Measurements from ENCODE around the gene GLYATL3. TPM values are rescaled to one million over a fixed set of nuclear protein-coding genes. Genes with fewer than 3 reads are reported as not detected.

The GLYATL3 gene
- total RNA-seq, 2 experiments from 2014 or later: not detected

DNA sequence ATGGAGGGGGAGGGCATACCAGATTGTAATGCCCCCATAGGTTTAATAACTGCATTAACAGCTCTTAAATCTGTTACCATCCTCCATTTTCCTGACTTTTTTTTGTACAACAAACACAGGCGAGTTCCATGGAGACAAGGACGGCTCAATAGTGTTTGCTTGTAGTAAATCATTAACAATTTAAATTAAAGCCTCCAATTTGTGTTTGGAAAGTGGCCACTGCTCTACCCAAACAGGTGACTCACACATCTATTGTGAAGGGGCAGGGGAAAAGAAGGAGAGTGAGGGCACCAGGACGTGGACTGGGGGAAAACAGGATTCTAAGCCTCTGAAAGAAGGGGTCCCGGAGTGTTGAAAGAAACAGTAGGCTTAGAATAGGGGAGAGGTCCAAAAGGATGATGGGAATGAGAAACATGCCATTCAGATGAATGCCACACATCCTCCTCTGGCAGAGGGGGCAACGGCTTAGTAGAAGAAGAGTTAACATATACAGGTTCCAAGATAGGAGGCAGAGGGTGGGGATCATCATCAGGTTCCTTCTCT is 6.9 kb downstream of the GLYATL3 start:
- no peaks in the 10 kb centered on the region for H4K20me1 ChIP-seq (ENCODE audit: insufficient read depth, low read length)
- POLR2A ChIA-PET: no interaction called here
- no peaks in the 10 kb centered on the region for H3K9me3 ChIP-seq (ENCODE audit: low read length)
- intact Hi-C loops (cut with micrococcal nuclease; ENCODE audit: unreplicated experiment): no loop called here
- no peak overlapping the region for H3K4me3 ChIP-seq (ENCODE audit: low read depth, low read length, poor library complexity, severe bottlenecking)
- CTCF ChIA-PET (ENCODE audit: unreplicated experiment): no interaction called here
- H3K27ac ChIP-seq (ENCODE audit: low read depth, low read length, poor library complexity, severe bottlenecking): no peak overlapping the region
- H3K4me2 ChIP-seq (ENCODE audit: low read length): no peak overlapping the region
- no TSS peak for BruUV-seq (replicated peaks)
- no peak overlapping the region for H2AFZ ChIP-seq (ENCODE audit: low read length)
- H3K36me3 ChIP-seq (ENCODE audit: insufficient read depth, low read length): no peaks in the 10 kb centered on the region
- DNase-seq (ENCODE audit: low spot score): no peak
- no peaks in the 10 kb centered on the region for H3K9me2 ChIP-seq (ENCODE audit: insufficient read depth, low read length)
- H3K79me2 ChIP-seq (ENCODE audit: insufficient read depth, low read depth, low read length): no peaks in the 10 kb centered on the region
- TF ChIP-seq EZH2phosphoT487 (IDR thresholded peaks at IDR 0.05; ENCODE audit: borderline replicate concordance, low read depth, low read length): no peak
- TF ChIP-seq, protein P1, sequence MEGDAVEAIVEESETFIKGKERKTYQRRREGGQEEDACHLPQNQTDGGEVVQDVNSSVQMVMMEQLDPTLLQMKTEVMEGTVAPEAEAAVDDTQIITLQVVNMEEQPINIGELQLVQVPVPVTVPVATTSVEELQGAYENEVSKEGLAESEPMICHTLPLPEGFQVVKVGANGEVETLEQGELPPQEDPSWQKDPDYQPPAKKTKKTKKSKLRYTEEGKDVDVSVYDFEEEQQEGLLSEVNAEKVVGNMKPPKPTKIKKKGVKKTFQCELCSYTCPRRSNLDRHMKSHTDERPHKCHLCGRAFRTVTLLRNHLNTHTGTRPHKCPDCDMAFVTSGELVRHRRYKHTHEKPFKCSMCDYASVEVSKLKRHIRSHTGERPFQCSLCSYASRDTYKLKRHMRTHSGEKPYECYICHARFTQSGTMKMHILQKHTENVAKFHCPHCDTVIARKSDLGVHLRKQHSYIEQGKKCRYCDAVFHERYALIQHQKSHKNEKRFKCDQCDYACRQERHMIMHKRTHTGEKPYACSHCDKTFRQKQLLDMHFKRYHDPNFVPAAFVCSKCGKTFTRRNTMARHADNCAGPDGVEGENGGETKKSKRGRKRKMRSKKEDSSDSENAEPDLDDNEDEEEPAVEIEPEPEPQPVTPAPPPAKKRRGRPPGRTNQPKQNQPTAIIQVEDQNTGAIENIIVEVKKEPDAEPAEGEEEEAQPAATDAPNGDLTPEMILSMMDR (conservative IDR thresholded peaks at IDR 0.05; ENCODE audit: low read length): no peak
- H3K4me1 ChIP-seq (ENCODE audit: insufficient read depth, low read length, poor library complexity, severe bottlenecking): no peaks in the 10 kb centered on the region

DNA sequence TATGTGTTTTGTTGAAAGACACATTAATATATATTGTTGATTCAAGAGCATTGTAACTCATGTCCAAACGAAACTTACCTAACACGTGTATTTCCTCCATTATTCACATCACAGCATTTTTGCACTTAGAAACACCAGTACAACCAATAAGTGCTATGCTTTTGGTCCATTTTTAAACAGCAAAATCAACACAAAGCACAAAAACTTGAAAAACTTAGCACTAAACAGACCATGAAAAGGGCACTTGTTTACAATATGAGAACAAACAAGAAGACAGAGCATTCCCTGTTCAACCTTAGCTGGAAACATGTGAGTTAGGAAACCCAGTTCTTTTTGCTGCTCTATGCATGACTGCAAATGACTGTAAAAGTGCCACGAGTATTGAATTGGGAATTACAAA is 9.6 kb downstream of the GLYATL3 start:
- Histone ChIP-seq H3K9me2 (ENCODE audit: insufficient read depth, low read length) (no peaks in the 10 kb centered on the region), H3K4me1 (ENCODE audit: insufficient read depth, low read length, poor library complexity, severe bottlenecking) (no peaks in the 10 kb centered on the region), H3K4me2 (ENCODE audit: low read length) (no peak overlapping the region), H3K36me3 (ENCODE audit: insufficient read depth, low read length) (no peaks in the 10 kb centered on the region), H3K79me2 (ENCODE audit: insufficient read depth, low read depth, low read length) (no peaks in the 10 kb centered on the region), H3K4me3 (ENCODE audit: low read depth, low read length, poor library complexity, severe bottlenecking) (no peak overlapping the region), H2AFZ (ENCODE audit: low read length) (no peak overlapping the region), H3K9me3 (ENCODE audit: low read length) (no peaks in the 10 kb centered on the region), H4K20me1 (ENCODE audit: insufficient read depth, low read length) (no peaks in the 10 kb centered on the region), H3K27ac (ENCODE audit: low read depth, low read length, poor library complexity, severe bottlenecking) (no peak overlapping the region)
- intact Hi-C loops (cut with micrococcal nuclease; ENCODE audit: unreplicated experiment): no loop called here
- CTCF ChIA-PET (ENCODE audit: unreplicated experiment): no interaction called here
- no peak for DNase-seq (ENCODE audit: low spot score)
- no TSS peak for BruUV-seq (replicated peaks)
- POLR2A ChIA-PET: no interaction called here
- TF ChIP-seq EZH2phosphoT487 (IDR thresholded peaks at IDR 0.05; ENCODE audit: borderline replicate concordance, low read depth, low read length): no peak
- TF ChIP-seq, protein P1 (conservative IDR thresholded peaks at IDR 0.05; ENCODE audit: low read length): no peak

DNA sequence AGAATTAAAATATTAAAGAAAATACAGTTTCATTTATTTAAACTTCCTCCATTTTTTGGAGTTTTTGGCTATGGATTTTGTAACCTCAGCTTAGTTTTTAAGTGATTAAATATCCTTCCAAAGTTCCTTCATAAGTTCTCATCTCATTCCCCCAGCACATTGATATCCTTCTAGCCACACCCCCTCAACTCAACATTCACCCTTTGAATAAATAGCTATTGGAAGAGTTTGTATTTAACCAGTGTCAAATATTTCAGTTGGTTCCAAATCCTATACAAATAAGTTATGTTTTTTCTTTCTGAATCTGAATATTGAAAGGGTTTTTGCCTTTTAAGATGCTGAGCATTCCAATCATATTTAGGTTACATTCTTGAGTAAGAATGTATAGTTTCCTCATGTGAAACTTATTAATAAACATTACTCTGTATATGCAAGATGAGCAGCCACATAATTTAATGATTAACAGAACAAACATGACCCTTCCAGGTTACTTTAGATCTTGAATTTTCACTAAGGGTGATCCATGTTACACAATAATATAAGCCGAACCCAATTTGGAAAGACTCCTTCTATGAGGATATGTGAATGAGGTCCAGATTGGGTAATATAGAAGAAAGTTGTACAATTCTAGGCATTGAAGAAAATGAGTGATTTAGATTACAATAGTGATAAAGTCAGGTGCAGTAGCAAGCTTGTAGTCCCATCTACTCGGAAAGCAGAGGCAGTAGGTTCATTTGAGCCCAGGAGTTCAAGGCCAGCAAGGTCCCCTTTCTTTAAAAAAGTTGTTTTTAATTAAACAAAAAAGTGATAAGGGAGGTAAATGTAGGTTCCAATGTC is 13.6 kb downstream of the GLYATL3 start:
- Histone ChIP-seq H3K9me2 (ENCODE audit: insufficient read depth, low read length) (no peaks in the 10 kb centered on the region), H3K27ac (ENCODE audit: low read depth, low read length, poor library complexity, severe bottlenecking) (no peak overlapping the region), H3K4me2 (ENCODE audit: low read length) (no peak overlapping the region), H4K20me1 (ENCODE audit: insufficient read depth, low read length) (no peaks in the 10 kb centered on the region), H3K79me2 (ENCODE audit: insufficient read depth, low read depth, low read length) (no peaks in the 10 kb centered on the region), H3K36me3 (ENCODE audit: insufficient read depth, low read length) (no peaks in the 10 kb centered on the region), H3K4me3 (ENCODE audit: low read depth, low read length, poor library complexity, severe bottlenecking) (no peak overlapping the region), H2AFZ (ENCODE audit: low read length) (no peak overlapping the region), H3K9me3 (ENCODE audit: low read length) (no peaks in the 10 kb centered on the region), H3K4me1 (ENCODE audit: insufficient read depth, low read length, poor library complexity, severe bottlenecking) (no peaks in the 10 kb centered on the region)
- no peak for DNase-seq (ENCODE audit: low spot score)
- intact Hi-C loops (cut with micrococcal nuclease; ENCODE audit: unreplicated experiment): no loop called here
- POLR2A ChIA-PET: no interaction called here
- BruUV-seq (replicated peaks): no TSS peak
- TF ChIP-seq, protein P1 (conservative IDR thresholded peaks at IDR 0.05; ENCODE audit: low read length): no peak
- TF ChIP-seq EZH2phosphoT487 (IDR thresholded peaks at IDR 0.05; ENCODE audit: borderline replicate concordance, low read depth, low read length): no peak
- CTCF ChIA-PET (ENCODE audit: unreplicated experiment): no interaction called here

Data from OCI-LY7 (cell line).